OCI-LY1 (cell line): ENCODE measurements around the gene MAPK7.

ENCODE experiments used
- H2AFZ ChIP-seq: fragments of 200-600 bp; sonication (generic), shearing (Covaris generic); 2 replicates; pipeline ENCODE4 v1.6.0; 2014; ENCODE audit warnings: antibody characterized with exemption, mild to moderate bottlenecking, low read length
- H3F3A ChIP-seq: fragments of 200-600 bp; sonication (generic), shearing (Covaris generic); 2 replicates; pipeline ENCODE4 v1.6.0; 2014; ENCODE audit warnings: mild to moderate bottlenecking, antibody characterized with exemption, low read length, moderate library complexity; ENCODE audit not compliant: insufficient read depth
- H3K27ac ChIP-seq: fragments of 200-600 bp; sonication (generic); 2 replicates; pipeline ENCODE4 v1.5.1; 2014; ENCODE audit warnings: low read length, mixed run types, mild to moderate bottlenecking, low read depth; ENCODE audit not compliant: poor library complexity, severe bottlenecking
- H3K27me3 ChIP-seq: fragments of 200-600 bp; sonication (generic); 2 replicates; pipeline ENCODE4 v1.6.0; 2014; ENCODE audit warnings: antibody characterized with exemption, mild to moderate bottlenecking, low read length, moderate library complexity; ENCODE audit not compliant: insufficient read depth
- H3K36me3 ChIP-seq: fragments of 200-600 bp; sonication (generic); 2 replicates; pipeline ENCODE4 v1.6.1; 2014; ENCODE audit warnings: mild to moderate bottlenecking, antibody characterized with exemption, low read length, moderate library complexity, mixed read lengths; ENCODE audit not compliant: insufficient read depth
- H3K4me1 ChIP-seq: fragments of 200-600 bp; sonication (generic); 2 replicates; pipeline ENCODE4 v1.5.1; 2014; ENCODE audit warnings: mild to moderate bottlenecking, low read length, moderate library complexity; ENCODE audit not compliant: insufficient read depth, severe bottlenecking
- H3K4me2 ChIP-seq: fragments of 200-600 bp; sonication (generic), shearing (Covaris generic); 2 replicates; pipeline ENCODE4 v1.6.1; 2014; ENCODE audit warnings: low read length
- H3K4me3 ChIP-seq: fragments of 200-600 bp; sonication (generic); 2 replicates; pipeline ENCODE4 v1.5.1; 2014; ENCODE audit warnings: low read length, low read depth, mild to moderate bottlenecking, mixed read lengths; ENCODE audit not compliant: poor library complexity, severe bottlenecking
- H3K79me2 ChIP-seq: fragments of 200-600 bp; shearing (Covaris generic); 2 replicates; pipeline ENCODE4 v1.6.1; 2016; ENCODE audit warnings: mixed run types, low read length, mixed read lengths; ENCODE audit not compliant: insufficient read depth
- H3K9ac ChIP-seq: fragments of 200-600 bp; sonication (generic), shearing (Covaris generic); 2 replicates; pipeline ENCODE4 v1.6.1; 2014; ENCODE audit warnings: mild to moderate bottlenecking, low read length, mixed read lengths
- H3K9me2 ChIP-seq: fragments of 200-600 bp; sonication (generic), shearing (Covaris generic); 2 replicates; pipeline ENCODE4 v1.6.1; 2014; ENCODE audit warnings: low read depth, mild to moderate bottlenecking, low read length, mixed read lengths
- H3K9me3 ChIP-seq: fragments of 200-600 bp; shearing (Covaris generic); 2 replicates; pipeline ENCODE4 v1.6.1; 2014; ENCODE audit warnings: low read length, mixed read lengths
- H4K20me1 ChIP-seq: fragments of 200-600 bp; sonication (generic), shearing (Covaris generic); 2 replicates; pipeline ENCODE4 v1.6.0; 2016; ENCODE audit warnings: mild to moderate bottlenecking, low read length; ENCODE audit not compliant: insufficient read depth
- EZH2 ChIP-seq: fragments of 200-600 bp; sonication (generic), shearing (Covaris generic); IDR thresholded peaks from 2 replicates; pipeline ENCODE4 v1.8.0; 2017; ENCODE audit warnings: borderline replicate concordance, mixed run types, mild to moderate bottlenecking, antibody characterized with exemption, low read length, moderate library complexity, mixed read lengths
- TF ChIP-seq, protein P1 (sequence below): fragments of 200-600 bp; sonication (generic), shearing (Covaris generic); IDR thresholded peaks from 2 replicates; pipeline ENCODE4 v1.5.1; 2017; ENCODE audit warnings: mild to moderate bottlenecking, antibody characterized with exemption, low read length, moderate library complexity, mixed read lengths

The MAPK7 gene

DNA sequence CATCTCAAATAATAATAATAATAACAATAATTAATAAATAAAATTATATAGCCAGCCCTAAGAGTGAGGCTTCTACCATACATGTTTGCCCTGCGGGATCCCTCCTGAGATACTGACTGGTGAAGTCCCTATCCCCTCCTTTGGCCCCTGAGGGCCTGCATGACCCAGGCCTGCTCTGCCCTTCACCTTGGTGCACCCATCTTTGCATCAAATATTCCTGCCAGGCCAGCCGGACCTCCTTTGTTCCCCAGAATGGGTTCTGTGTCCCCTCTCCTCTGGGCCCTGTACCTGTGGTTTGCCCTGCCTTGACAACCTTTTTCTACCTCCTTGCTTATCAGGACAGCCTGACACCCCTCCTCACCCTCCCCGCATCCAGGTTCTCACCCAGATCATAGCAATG is 30.8 kb downstream of the MAPK7 start:
- H3K36me3 ChIP-seq: no peaks in the 10 kb centered on the region
- H3K27me3 ChIP-seq: peaks cover 4% of the 10 kb centered on the region; the same call in 1 of the 2 replicates
- no peaks in the 10 kb centered on the region for H4K20me1 ChIP-seq
- H2AFZ ChIP-seq: no peak overlapping the region
- H3F3A ChIP-seq: no peaks in the 10 kb centered on the region
- no peaks in the 10 kb centered on the region for H3K79me2 ChIP-seq
- no peaks in the 10 kb centered on the region for H3K4me1 ChIP-seq
- no peaks in the 10 kb centered on the region for H3K9me3 ChIP-seq
- no peak overlapping the region for H3K4me2 ChIP-seq
- H3K9ac ChIP-seq: no peak overlapping the region
- H3K4me3 ChIP-seq: no peak overlapping the region
- H3K27ac ChIP-seq: no peak overlapping the region
- TF ChIP-seq EZH2: no peak
- TF ChIP-seq, protein P1, sequence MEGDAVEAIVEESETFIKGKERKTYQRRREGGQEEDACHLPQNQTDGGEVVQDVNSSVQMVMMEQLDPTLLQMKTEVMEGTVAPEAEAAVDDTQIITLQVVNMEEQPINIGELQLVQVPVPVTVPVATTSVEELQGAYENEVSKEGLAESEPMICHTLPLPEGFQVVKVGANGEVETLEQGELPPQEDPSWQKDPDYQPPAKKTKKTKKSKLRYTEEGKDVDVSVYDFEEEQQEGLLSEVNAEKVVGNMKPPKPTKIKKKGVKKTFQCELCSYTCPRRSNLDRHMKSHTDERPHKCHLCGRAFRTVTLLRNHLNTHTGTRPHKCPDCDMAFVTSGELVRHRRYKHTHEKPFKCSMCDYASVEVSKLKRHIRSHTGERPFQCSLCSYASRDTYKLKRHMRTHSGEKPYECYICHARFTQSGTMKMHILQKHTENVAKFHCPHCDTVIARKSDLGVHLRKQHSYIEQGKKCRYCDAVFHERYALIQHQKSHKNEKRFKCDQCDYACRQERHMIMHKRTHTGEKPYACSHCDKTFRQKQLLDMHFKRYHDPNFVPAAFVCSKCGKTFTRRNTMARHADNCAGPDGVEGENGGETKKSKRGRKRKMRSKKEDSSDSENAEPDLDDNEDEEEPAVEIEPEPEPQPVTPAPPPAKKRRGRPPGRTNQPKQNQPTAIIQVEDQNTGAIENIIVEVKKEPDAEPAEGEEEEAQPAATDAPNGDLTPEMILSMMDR: no peak
- no peaks in the 10 kb centered on the region for H3K9me2 ChIP-seq

DNA sequence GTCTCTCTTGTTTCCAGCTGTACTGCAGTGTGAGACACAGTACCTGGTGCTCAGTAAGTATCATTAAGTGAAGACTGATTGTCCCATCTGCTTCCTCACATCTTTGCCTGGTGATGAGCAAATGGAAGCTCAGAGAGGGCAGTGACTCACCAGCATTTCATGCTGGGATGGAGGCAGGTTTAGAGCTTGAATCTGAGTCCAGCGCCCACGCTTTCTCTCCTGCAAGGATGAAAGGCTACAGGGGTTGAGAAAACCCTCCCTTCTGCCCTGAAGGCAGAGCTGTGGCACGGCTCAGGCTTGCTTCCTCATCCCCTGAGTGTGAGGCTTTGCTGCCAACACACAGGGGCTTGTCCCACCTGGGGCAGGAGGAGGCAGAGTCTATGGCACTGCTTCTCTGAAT is 31.2 kb downstream of the MAPK7 start:
- no peaks in the 10 kb centered on the region for H3K36me3 ChIP-seq
- H3K79me2 ChIP-seq: no peaks in the 10 kb centered on the region
- H3K4me3 ChIP-seq: no peak overlapping the region
- H4K20me1 ChIP-seq: no peaks in the 10 kb centered on the region
- no peaks in the 10 kb centered on the region for H3K9me3 ChIP-seq
- H3K27ac ChIP-seq: no peak overlapping the region
- H3K4me1 ChIP-seq: no peaks in the 10 kb centered on the region
- H2AFZ ChIP-seq: no peak overlapping the region
- TF ChIP-seq, protein P1: no peak
- no peak for TF ChIP-seq EZH2
- peaks cover 4% of the 10 kb centered on the region; the same call in 1 of the 2 replicates for H3K27me3 ChIP-seq
- H3K9ac ChIP-seq: no peak overlapping the region
- H3F3A ChIP-seq: no peaks in the 10 kb centered on the region
- H3K9me2 ChIP-seq: no peaks in the 10 kb centered on the region
- no peak overlapping the region for H3K4me2 ChIP-seq

DNA sequence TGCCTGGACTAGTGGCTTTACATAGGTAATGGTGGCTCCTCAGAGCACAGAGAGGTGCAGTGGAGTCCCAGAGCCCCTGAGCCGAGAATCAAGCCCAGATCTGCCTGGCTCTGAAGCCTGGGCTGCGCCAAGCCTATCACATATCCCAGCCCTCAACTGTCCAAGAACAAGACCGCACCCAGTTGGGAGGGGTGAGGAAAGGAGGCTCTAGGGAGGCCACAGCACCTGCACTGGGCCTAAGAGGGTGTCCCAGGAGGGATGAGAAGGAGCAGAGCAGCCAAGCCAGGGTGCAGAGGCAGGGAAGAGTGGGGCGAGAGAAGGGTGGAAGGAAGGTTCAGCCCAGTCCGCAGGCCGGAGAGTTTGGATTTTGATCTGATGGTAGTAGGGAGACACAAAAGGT is 31.8 kb downstream of the MAPK7 start:
- Histone ChIP-seq H3F3A (no peaks in the 10 kb centered on the region), H3K27me3 (peaks cover 4% of the 10 kb centered on the region; the same call in 1 of the 2 replicates), H3K4me3 (no peak overlapping the region), H3K4me2 (no peak overlapping the region), H3K9me2 (no peaks in the 10 kb centered on the region), H3K36me3 (no peaks in the 10 kb centered on the region), H3K4me1 (no peaks in the 10 kb centered on the region), H3K9me3 (no peaks in the 10 kb centered on the region), H2AFZ (no peak overlapping the region), H4K20me1 (no peaks in the 10 kb centered on the region), H3K79me2 (no peaks in the 10 kb centered on the region), H3K27ac (no peak overlapping the region), H3K9ac (no peak overlapping the region)
- TF ChIP-seq EZH2: no peak
- TF ChIP-seq, protein P1: no peak
